NB4 (cell line): ENCODE results near the gene TSTD1.
"Not testable (repeated sequence)": the region's sequence is repeated elsewhere in the genome, so short reads cannot be mapped to it uniquely, and the experiment has no call there.

Experiments
- DNase-seq: peaks from one replicate; pipeline ENCODE4 v3.0.0; 2010; ENCODE audit warnings: low read depth
- H3K4me3 ChIP-seq: one replicate; pipeline ENCODE4 v1.5.1; 2011; ENCODE audit warnings: mild to moderate bottlenecking, low read depth, low read length, moderate library complexity
- CTCF ChIP-seq: IDR thresholded peaks from one replicate; pipeline ENCODE4 v1.5.1; 2012; ENCODE audit warnings: low read depth, low read length
- MAX ChIP-seq: IDR thresholded peaks from 2 replicates; pipeline ENCODE4 v1.6.1; 2011; ENCODE audit warnings: low read depth, low read length
- MYC ChIP-seq: IDR thresholded peaks from 2 replicates; pipeline ENCODE4 v1.6.1; 2011; ENCODE audit warnings: low read depth, low read length
- POLR2A ChIP-seq: IDR thresholded peaks from 2 replicates; pipeline ENCODE4 v1.6.1; 2011; ENCODE audit warnings: mild to moderate bottlenecking; ENCODE audit not compliant: insufficient read length; ENCODE audit errors: extremely low read depth

TSTD1 gene

GRCh38 chr1:161032409-161032808 lies 6.4 kb downstream of the TSTD1 start:
- DNase-seq = no peak
- H3K4me3 ChIP-seq = no peak overlapping the region
- TF ChIP-seq POLR2A (no peak), MAX (no peak), CTCF (no peak), MYC (no peak)

GRCh38 chr1:161031874-161032273 lies 6.9 kb downstream of the TSTD1 start:
- no peak overlapping the region for H3K4me3 ChIP-seq
- no peak for TF ChIP-seq MAX
- no peak for TF ChIP-seq POLR2A
- TF ChIP-seq MYC = no peak
- TF ChIP-seq CTCF = no peak
- no peak for DNase-seq

- DNase-seq, H3K4me3 ChIP-seq: not testable (repeated sequence)
These were observed 9.3 kb downstream of the TSTD1 start for GRCh38 chr1:161029466-161029865.

- not testable (repeated sequence) for H3K4me3 ChIP-seq, DNase-seq
These were observed 11.8 kb downstream of the TSTD1 start for GRCh38 chr1:161026954-161027353.

- DNase-seq, H3K4me3 ChIP-seq: not testable (repeated sequence)
These were observed 16.3 kb downstream of the TSTD1 start for GRCh38 chr1:161022432-161022831.

GRCh38 chr1:161021970-161022353 lies 16.8 kb downstream of the TSTD1 start:
- TF ChIP-seq MYC (no peak), CTCF (no peak), POLR2A (no peak), MAX (no peak)

GRCh38 chr1:161021165-161021969 lies 17.4 kb downstream of the TSTD1 start:
- peak; percentile 87 for DNase-seq
- TF ChIP-seq CTCF (no peak), MYC (no peak), POLR2A (peak; percentile 35), MAX (no peak)
- peak overlapping the region; percentile 77 for H3K4me3 ChIP-seq

More at GRCh38 chr1:161021970-161022353, 16.8 kb downstream of the TSTD1 start:
- peak overlapping the region; percentile 77 for H3K4me3 ChIP-seq
- no peak for DNase-seq
